ENCODE measurements around the gene HES4. TPM values are rescaled to one million over a fixed set of nuclear protein-coding genes. Genes with fewer than 3 reads are reported as not detected.
"Not testable (repeated sequence)": the region's sequence is repeated elsewhere in the genome, so short reads cannot be mapped to it uniquely, and the experiment has no call there.

HES4 gene
- total and polyA plus RNA-seq, 3 experiments from 2014 or later, result 0.24 to 0.62 TPM; not detected in 1

DNA sequence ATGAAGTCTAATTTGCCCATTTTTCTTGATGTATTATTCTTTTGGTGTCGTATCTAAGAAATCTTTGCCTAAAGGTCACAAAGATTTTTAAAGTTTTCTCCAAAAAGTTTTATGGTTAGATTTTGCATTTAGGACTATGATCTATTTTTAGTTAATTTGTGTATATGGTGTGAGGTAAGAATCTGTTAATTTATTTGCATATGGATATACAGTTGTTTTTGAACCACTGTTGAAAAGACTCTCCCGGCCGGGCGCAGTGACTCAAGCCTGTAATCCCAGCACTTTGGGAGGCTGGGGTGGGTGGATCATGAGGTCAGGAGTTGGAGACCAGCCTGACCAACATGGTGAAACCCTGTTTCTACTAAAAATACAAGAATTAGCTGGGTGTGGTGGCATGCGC, 11.8 kb downstream of the HES4 start:
- POLR2A ChIA-PET; H3K36me3 Mint-ChIP-seq; H3K27me3 ChIP-seq (ENCODE audit: insufficient read depth, low read length, poor library complexity, severe bottlenecking); H3K4me1 Mint-ChIP-seq; H3K27ac Mint-ChIP-seq; H3K4me3 ChIP-seq (ENCODE audit: low read length); H3K9me3 Mint-ChIP-seq; H3K4me3 Mint-ChIP-seq; H3K27ac ChIP-seq (ENCODE audit: low read depth, low read length); H3K9me3 ChIP-seq (ENCODE audit: low read length); DNase-seq; H3K4me1 ChIP-seq (ENCODE audit: insufficient read depth, low read length); H3K36me3 ChIP-seq (ENCODE audit: insufficient read depth, low read length); CTCF ChIA-PET: not testable (repeated sequence)
- H3K27me3 Mint-ChIP-seq, result peaks cover 34 to 56% of the 10 kb centered on the region in 2 donors

DNA sequence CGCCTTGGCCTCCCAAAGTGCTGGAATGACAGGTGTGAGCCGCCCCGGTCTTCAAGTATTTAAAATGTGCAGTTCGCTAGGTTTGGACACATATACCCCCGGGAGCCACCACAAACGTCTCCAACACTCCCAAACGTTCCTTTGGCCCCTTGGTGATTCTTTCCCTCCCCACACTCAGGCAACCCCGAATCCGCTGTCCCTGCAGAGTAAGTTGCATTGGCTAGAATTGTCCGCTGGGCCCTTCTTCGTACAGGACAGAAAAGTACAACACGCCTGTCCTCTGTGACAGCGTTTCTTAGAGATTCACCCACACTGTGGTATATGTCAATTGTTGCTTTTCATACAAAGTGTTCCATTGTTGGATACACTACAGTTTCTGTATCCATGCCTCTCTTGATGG, 14.8 kb downstream of the HES4 start:
- Mint-ChIP-seq H3K9me3 (no peaks in the 10 kb centered on the region), H3K27me3 (peaks cover 27 to 48% of the 10 kb centered on the region in 2 donors), H3K27ac (no peak overlapping the region), H3K4me1 (no peaks in the 10 kb centered on the region), H3K4me3 (no peak overlapping the region), H3K36me3 (no peaks in the 10 kb centered on the region)
- POLR2A ChIA-PET, result no interaction called here
- Histone ChIP-seq H3K27me3 (ENCODE audit: insufficient read depth, low read length, poor library complexity, severe bottlenecking) (peaks cover 3% of the 10 kb centered on the region), H3K4me3 (ENCODE audit: low read length) (no peak overlapping the region), H3K9me3 (ENCODE audit: low read length) (no peaks in the 10 kb centered on the region), H3K36me3 (ENCODE audit: insufficient read depth, low read length) (no peaks in the 10 kb centered on the region), H3K4me1 (ENCODE audit: insufficient read depth, low read length) (no peaks in the 10 kb centered on the region), H3K27ac (ENCODE audit: low read depth, low read length) (no peak overlapping the region)
- DNase-seq, result peak in 1 of 5 donors; percentile 21
- CTCF ChIA-PET, result interaction anchor here (1.1 to 6.8 kb wide), 5 partner anchors 20 to 387 kb away, joined by 4 to 63 read pairs (median 5); no protein-coding TSS in a partner anchor

DNA sequence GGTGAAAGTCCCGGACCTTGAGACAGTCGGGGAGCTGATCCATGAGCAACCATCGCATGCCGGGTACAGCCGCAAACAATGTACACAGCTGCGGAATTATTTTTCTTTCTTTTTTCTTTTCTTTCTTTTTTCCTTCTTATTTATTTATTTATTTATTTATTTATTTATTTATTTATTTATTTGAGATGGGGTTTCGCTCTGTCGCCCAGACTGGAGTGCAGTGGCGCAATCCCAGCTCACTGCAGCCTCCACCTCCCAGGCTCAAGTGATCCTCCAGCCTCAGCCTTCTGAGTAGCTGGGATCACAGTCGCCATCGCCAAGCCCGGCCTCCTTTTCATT, 15.5 kb downstream of the HES4 start:
- no peak overlapping the region for H3K27ac Mint-ChIP-seq
- POLR2A ChIA-PET, result interaction anchor here (0.6 kb wide), 1 partner anchor 20 kb away, joined by 3 read pairs; no protein-coding TSS in a partner anchor

DNA sequence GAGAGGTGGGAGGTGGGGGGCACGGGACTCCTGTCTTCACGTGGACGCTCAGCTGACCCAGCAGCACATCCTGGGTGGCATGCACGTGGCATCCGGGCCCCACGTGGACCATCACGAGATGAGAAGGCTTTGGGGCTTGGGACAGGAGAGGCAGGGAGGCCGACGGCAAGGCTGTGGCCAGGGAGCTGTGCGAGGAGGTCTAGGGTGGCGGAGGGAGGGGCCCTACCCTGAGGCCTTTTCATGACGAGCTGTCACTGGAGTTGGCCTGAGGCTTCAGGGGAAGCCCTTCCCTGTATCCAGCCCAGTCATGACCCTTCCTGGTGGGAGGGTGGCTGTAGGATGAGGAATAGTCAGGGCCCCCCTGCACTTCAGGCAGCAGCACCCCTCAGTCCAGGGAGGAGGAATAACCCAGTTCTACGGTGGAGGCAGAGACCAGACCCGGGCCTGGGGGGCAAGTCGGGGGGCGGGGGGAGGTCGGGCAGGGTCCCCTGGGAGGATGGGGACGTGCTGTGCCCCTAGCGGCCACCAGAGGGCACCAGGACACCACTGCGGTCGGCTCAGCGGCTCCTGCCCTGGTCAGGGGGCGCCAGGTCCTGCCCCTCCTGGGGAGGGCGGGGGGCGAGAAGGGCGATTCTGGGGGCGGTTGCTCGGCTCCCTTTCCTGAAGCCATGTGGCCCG, 16.0 kb downstream of the HES4 start:
- peak; percentile 47 to 75 (median 53) for DNase-seq
- CTCF ChIA-PET, result interaction anchor here (0.7 to 6.8 kb wide), 14 partner anchors 8 to 388 kb away, joined by 3 to 63 read pairs (median 5); partner anchors contain the start of gene ISG15

More for the DNA sequence above, 15.5 kb downstream of the HES4 start:
- CTCF ChIA-PET, result interaction anchor here (0.7 to 6.8 kb wide), 11 partner anchors 11 to 388 kb away, joined by 3 to 63 read pairs (median 5); partner anchors contain the start of gene ISG15
- Histone ChIP-seq H3K27me3 (ENCODE audit: insufficient read depth, low read length, poor library complexity, severe bottlenecking) (peaks cover 3% of the 10 kb centered on the region), H3K4me1 (ENCODE audit: insufficient read depth, low read length) (no peaks in the 10 kb centered on the region), H3K36me3 (ENCODE audit: insufficient read depth, low read length) (no peaks in the 10 kb centered on the region), H3K4me3 (ENCODE audit: low read length) (no peak overlapping the region), H3K27ac (ENCODE audit: low read depth, low read length) (no peak overlapping the region), H3K9me3 (ENCODE audit: low read length) (no peaks in the 10 kb centered on the region)
- Mint-ChIP-seq H3K4me1 (no peaks in the 10 kb centered on the region), H3K4me3 (no peak overlapping the region), H3K36me3 (no peaks in the 10 kb centered on the region), H3K9me3 (no peaks in the 10 kb centered on the region), H3K27me3 (peaks cover 27 to 44% of the 10 kb centered on the region in 2 donors)
- no peak for DNase-seq

DNA sequence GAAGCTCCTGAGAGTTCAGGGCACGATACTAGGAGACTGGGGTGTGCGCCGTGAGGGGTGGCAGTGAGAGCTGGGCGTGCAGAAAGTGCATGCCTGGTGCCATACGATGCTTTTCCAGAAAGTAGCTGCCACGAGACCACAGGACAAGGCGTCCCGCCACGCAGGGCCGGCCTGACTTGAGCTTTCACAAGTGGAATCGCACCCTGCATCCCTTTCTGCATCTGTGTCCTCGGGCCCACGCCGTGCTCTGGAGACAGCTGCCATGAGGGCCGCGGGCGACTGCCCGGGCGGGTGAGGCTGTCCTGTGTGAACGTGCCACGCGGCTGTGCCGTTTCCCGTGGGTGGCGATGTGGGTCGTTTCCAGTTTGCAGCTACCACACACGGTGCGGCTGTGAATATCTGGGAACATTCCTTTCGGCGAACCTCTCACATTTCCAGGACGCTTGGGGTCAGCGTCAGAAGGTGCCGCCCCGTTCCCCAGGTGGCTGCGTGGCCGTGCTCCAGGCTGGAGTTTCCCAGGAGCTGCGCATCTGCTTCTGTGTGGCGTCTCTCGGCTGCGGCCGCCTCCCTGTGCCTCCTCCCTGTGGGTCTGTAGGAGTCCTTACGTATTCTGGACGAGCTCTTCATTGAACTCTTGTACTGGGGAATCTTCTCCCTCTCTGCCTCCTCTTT, 17.0 kb downstream of the HES4 start:
- CTCF ChIA-PET, result interaction anchor here (1.0 to 6.8 kb wide), 8 partner anchors 9 to 138 kb away, joined by 3 to 63 read pairs (median 7); no protein-coding TSS in a partner anchor
- Mint-ChIP-seq H3K4me3 (no peak overlapping the region), H3K4me1 (peaks cover 0 to 3% (median 0%) of the 10 kb centered on the region in 3 donors), H3K36me3 (no peaks in the 10 kb centered on the region), H3K27me3 (peaks cover 20 to 40% of the 10 kb centered on the region in 2 donors), H3K27ac (no peak overlapping the region), H3K9me3 (no peaks in the 10 kb centered on the region)
- H3K27me3 ChIP-seq (ENCODE audit: insufficient read depth, low read length, poor library complexity, severe bottlenecking), result peaks cover 3% of the 10 kb centered on the region
- peak in 1 of 5 donors; percentile 42 for DNase-seq
- no peak overlapping the region for H3K27ac ChIP-seq (ENCODE audit: low read depth, low read length)
- no peaks in the 10 kb centered on the region for H3K4me1 ChIP-seq (ENCODE audit: insufficient read depth, low read length)
- H3K36me3 ChIP-seq (ENCODE audit: insufficient read depth, low read length), result no peaks in the 10 kb centered on the region
- POLR2A ChIA-PET, result no interaction called here
- H3K4me3 ChIP-seq (ENCODE audit: low read length), result no peak overlapping the region
- no peaks in the 10 kb centered on the region for H3K9me3 ChIP-seq (ENCODE audit: low read length)

More for the DNA sequence above, 16.0 kb downstream of the HES4 start:
- H3K9me3 ChIP-seq (ENCODE audit: low read length), result no peaks in the 10 kb centered on the region
- POLR2A ChIA-PET, result interaction anchor here (0.6 kb wide), 1 partner anchor 20 kb away, joined by 3 read pairs; no protein-coding TSS in a partner anchor
- no peak overlapping the region for H3K4me3 ChIP-seq (ENCODE audit: low read length)
- no peaks in the 10 kb centered on the region for H3K36me3 Mint-ChIP-seq
- peaks cover 3% of the 10 kb centered on the region for H3K27me3 ChIP-seq (ENCODE audit: insufficient read depth, low read length, poor library complexity, severe bottlenecking)
- H3K4me1 Mint-ChIP-seq, result no peaks in the 10 kb centered on the region
- no peak overlapping the region for H3K27ac Mint-ChIP-seq
- H3K27ac ChIP-seq (ENCODE audit: low read depth, low read length), result no peak overlapping the region
- no peaks in the 10 kb centered on the region for H3K4me1 ChIP-seq (ENCODE audit: insufficient read depth, low read length)
- peaks cover 22 to 43% of the 10 kb centered on the region in 2 donors for H3K27me3 Mint-ChIP-seq
- no peaks in the 10 kb centered on the region for H3K36me3 ChIP-seq (ENCODE audit: insufficient read depth, low read length)
- no peaks in the 10 kb centered on the region for H3K9me3 Mint-ChIP-seq
- no peak overlapping the region for H3K4me3 Mint-ChIP-seq

DNA sequence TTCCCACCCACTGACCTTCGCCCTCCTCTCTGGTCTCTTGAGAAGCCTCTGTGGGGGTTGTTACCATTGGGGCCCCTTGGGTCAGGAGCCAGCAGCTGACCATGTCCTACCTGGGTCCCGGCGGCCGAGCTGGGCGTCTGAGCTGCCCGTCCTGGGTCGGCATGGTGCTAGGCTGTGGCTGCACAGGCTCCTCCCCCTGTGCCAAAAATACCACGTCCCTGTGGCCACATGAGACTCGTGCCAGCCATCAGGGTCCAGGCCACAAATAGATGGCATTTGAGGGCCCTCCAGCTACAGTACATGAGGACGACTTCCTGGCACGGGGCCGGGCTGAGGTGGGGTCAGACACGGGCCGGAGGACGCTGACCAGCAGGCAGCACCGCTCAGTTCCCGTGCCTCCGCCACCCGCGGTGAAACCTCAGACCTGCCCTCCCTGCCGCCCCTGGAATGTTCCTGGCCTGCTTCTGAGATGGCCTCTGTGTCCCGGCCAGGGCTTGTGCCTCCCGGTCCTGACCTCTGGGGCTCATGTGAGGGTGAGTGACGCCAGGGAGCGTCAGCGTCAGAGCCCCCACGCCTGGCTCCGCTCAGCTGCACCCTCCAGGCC, 17.8 kb downstream of the HES4 start, which contains the start of gene PERM1:
PERM1 (minus strand) TSS at position 139 of the 604 bp plus-strand sequence. CDS start 1,064 bp downstream, outside the sequence.
- peak within 1 kb of the TSS in 1 of 8 donors; percentile 78 for H3K27ac Mint-ChIP-seq

DNA sequence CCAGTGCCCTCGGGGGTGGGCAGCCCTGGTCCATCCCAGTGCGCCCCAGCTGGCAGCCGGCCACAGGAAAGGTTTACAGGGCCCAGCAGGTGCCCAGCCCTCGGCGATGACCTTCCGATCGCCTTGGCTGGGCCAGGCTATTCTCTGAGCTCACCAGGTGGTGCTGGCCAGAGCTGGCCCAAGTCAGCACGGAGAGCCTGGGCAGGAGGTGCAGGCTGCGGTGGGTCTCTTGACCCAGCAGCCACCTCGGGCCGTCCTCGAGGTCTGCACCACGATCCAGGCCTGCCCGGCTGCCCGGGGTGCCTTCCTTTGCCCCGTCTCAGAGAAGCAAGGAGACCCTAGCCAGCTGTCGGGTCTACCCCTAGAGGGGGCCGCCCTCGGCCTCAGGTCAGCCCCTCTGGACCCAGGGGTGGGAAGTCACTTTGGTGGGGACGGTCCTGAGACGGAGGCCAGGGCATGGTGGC, 18.4 kb downstream of the HES4 start:
- peaks cover 3% of the 10 kb centered on the region for H3K27me3 ChIP-seq (ENCODE audit: insufficient read depth, low read length, poor library complexity, severe bottlenecking)
- H3K9me3 ChIP-seq (ENCODE audit: low read length), result no peaks in the 10 kb centered on the region
- POLR2A ChIA-PET, result no interaction called here
- H3K36me3 ChIP-seq (ENCODE audit: insufficient read depth, low read length), result no peaks in the 10 kb centered on the region
- peak overlapping the region in 1 of 8 donors; percentile 68 for H3K27ac Mint-ChIP-seq
- no peak overlapping the region for H3K4me3 Mint-ChIP-seq
- peaks cover 16 to 38% of the 10 kb centered on the region in 2 donors for H3K27me3 Mint-ChIP-seq
- peaks cover 0 to 3% (median 0%) of the 10 kb centered on the region in 3 donors for H3K4me1 Mint-ChIP-seq
- DNase-seq, result peak in 1 of 5 donors; percentile 36
- no peak overlapping the region for H3K27ac ChIP-seq (ENCODE audit: low read depth, low read length)
- no peak overlapping the region for H3K4me3 ChIP-seq (ENCODE audit: low read length)
- CTCF ChIA-PET, result interaction anchor here (0.9 to 6.8 kb wide), 4 partner anchors 11 to 112 kb away, joined by 3 to 63 read pairs (median 3); no protein-coding TSS in a partner anchor
- no peaks in the 10 kb centered on the region for H3K4me1 ChIP-seq (ENCODE audit: insufficient read depth, low read length)
- no peaks in the 10 kb centered on the region for H3K9me3 Mint-ChIP-seq
- no peaks in the 10 kb centered on the region for H3K36me3 Mint-ChIP-seq

More for the DNA sequence above, 17.8 kb downstream of the HES4 start, which contains the start of gene PERM1:
- Mint-ChIP-seq H3K4me3 (no peak within 1 kb of the TSS), H3K4me1 (peaks cover 0 to 3% (median 0%) of the 10 kb centered on the region in 3 donors), H3K27me3 (peaks cover 16 to 39% of the 10 kb centered on the region in 2 donors), H3K36me3 (no peaks in the 10 kb centered on the region), H3K9me3 (no peaks in the 10 kb centered on the region)
- H3K27ac ChIP-seq (ENCODE audit: low read depth, low read length), result no peak within 1 kb of the TSS
- CTCF ChIA-PET, result interaction anchor here (0.9 to 6.8 kb wide), 6 partner anchors 10 to 139 kb away, joined by 3 to 63 read pairs (median 4); no protein-coding TSS in a partner anchor
- H3K4me3 ChIP-seq (ENCODE audit: low read length), result no peak within 1 kb of the TSS
- no peaks in the 10 kb centered on the region for H3K36me3 ChIP-seq (ENCODE audit: insufficient read depth, low read length)
- H3K27me3 ChIP-seq (ENCODE audit: insufficient read depth, low read length, poor library complexity, severe bottlenecking), result peaks cover 3% of the 10 kb centered on the region
- POLR2A ChIA-PET, result no interaction called here
- no peaks in the 10 kb centered on the region for H3K4me1 ChIP-seq (ENCODE audit: insufficient read depth, low read length)
- no peaks in the 10 kb centered on the region for H3K9me3 ChIP-seq (ENCODE audit: low read length)
- peak in 1 of 5 donors; percentile 38 for DNase-seq

Data from CD8-positive, alpha-beta memory T cell (primary cell).